Right lobe of liver (tissue), 4 donors: ENCODE data around the gene GLOD5.

Experiments used
- POLR2A ChIP-seq: fragments of 450-650 bp; IDR thresholded peaks from one replicate; pipeline ENCODE4 v1.6.1; 2017; ENCODE audit warnings: antibody characterized with exemption, mild to moderate bottlenecking
- TF ChIP-seq, protein P1 (sequence below), 4 donors: fragments of 200-600 bp in 3 of 4; fragments of 450-650 bp in 1 of 4; IDR thresholded peaks; one replicate each; pipeline versions ENCODE4 v1.5.1 to v1.8.0; 2016 to 2022; ENCODE audit warnings: antibody characterized with exemption in 4 of 4, mild to moderate bottlenecking in 2 of 4
- donor health status: DM: no; HTN: no; CAD: no.
- donor health status: DM: no; HTN: no; CAD: no.
- donor health status: DM: no; HTN: yes; CAD: no.

GRCh38 chrX:48715072-48715471, 46.5 kb upstream of the GLOD5 start:
- TF ChIP-seq, protein P1, sequence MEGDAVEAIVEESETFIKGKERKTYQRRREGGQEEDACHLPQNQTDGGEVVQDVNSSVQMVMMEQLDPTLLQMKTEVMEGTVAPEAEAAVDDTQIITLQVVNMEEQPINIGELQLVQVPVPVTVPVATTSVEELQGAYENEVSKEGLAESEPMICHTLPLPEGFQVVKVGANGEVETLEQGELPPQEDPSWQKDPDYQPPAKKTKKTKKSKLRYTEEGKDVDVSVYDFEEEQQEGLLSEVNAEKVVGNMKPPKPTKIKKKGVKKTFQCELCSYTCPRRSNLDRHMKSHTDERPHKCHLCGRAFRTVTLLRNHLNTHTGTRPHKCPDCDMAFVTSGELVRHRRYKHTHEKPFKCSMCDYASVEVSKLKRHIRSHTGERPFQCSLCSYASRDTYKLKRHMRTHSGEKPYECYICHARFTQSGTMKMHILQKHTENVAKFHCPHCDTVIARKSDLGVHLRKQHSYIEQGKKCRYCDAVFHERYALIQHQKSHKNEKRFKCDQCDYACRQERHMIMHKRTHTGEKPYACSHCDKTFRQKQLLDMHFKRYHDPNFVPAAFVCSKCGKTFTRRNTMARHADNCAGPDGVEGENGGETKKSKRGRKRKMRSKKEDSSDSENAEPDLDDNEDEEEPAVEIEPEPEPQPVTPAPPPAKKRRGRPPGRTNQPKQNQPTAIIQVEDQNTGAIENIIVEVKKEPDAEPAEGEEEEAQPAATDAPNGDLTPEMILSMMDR (IDR thresholded peaks at IDR 0.05), result no peak
- no peak for TF ChIP-seq POLR2A
